ENCODE results near the gene SLC22A12.
"Not testable (repeated sequence)": the region's sequence is repeated elsewhere in the genome, so short reads cannot be mapped to it uniquely, and the experiment has no call there.

Gene SLC22A12

GRCh38 chr11:64594159-64594939 lies 3.3 kb downstream of the SLC22A12 start:
- no peaks in the 10 kb centered on the region for H3K36me3 ChIP-seq (ENCODE audit: control insufficient read depth, insufficient read depth, low read length)
- no peaks in the 10 kb centered on the region for H3K4me1 ChIP-seq (ENCODE audit: control insufficient read depth, insufficient read depth, low read length)
- H3K9me3 ChIP-seq (ENCODE audit: control insufficient read depth, low read length), result no peaks in the 10 kb centered on the region
- no peak overlapping the region for H3K4me3 ChIP-seq (ENCODE audit: low read length)
- no peaks in the 10 kb centered on the region for H3K27me3 ChIP-seq (ENCODE audit: control insufficient read depth, insufficient read depth, low read length)
- no peak overlapping the region for H3K9ac ChIP-seq (ENCODE audit: low read length)

DNA sequence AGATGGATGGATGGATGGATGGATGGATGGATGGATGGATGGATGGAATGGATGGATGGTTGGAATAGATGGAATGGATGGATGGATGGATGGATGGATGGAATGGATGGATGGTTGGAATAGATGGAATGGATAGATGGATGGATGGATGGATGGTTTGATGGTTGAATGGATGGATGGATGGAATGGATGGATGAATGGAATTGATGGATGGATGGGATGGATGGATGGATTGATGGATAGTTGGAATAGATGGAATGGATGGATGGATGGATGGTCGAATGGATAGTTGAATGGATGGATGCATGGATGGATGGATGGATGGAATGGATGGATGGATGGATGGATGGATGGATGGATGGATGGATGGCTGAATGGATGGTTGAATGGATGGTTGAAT lies 4.9 kb downstream of the SLC22A12 start:
- not testable (repeated sequence) for H3K9ac ChIP-seq (ENCODE audit: low read length); H3K9me3 ChIP-seq (ENCODE audit: control insufficient read depth, low read length); H3K4me1 ChIP-seq (ENCODE audit: control insufficient read depth, insufficient read depth, low read length); H3K36me3 ChIP-seq (ENCODE audit: control insufficient read depth, insufficient read depth, low read length); H3K4me3 ChIP-seq (ENCODE audit: low read length); H3K27me3 ChIP-seq (ENCODE audit: control insufficient read depth, insufficient read depth, low read length)

GRCh38 chr11:64597671-64598101 lies 6.7 kb downstream of the SLC22A12 start:
- H3K9ac ChIP-seq (ENCODE audit: low read length), result no peak overlapping the region

DNA sequence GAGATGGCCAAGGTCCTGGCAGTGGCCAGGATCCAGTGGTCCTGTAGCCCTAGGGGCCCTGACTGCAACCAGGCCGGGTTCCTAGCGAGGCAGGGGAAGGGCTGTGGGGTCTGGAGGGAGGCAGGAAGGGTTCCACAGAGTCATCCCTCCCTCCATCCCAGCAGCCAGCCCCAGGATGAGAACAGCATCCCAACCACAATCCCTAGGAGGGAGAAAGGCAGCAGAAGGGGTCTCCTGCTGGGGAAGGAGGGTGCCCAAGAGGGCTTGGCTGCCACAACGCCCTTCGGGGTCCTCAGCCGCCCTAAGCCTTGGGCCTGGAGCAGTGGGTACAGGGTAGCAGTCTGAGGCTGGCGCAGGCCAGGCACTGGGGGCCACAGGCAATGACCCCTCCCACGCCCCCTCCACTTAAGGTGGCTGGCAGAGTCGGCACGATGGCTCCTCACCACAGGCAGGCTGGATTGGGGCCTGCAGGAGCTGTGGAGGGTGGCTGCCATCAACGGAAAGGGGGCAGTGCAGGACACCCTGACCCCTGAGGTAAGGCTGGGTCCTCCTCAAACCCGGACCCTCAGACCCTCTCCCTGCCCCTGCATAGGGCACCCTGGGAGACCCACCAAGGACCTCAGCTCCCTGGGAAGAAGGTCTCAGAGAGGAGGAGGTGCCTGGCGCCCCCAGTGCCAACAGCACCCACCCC lies 7.2 kb downstream of the SLC22A12 start:
- Histone ChIP-seq H3K4me1 (ENCODE audit: control insufficient read depth, insufficient read depth, low read length) (no peaks in the 10 kb centered on the region), H3K36me3 (ENCODE audit: control insufficient read depth, insufficient read depth, low read length) (no peaks in the 10 kb centered on the region), H3K4me3 (ENCODE audit: low read length) (no peak overlapping the region), H3K27me3 (ENCODE audit: control insufficient read depth, insufficient read depth, low read length) (no peaks in the 10 kb centered on the region), H3K9me3 (ENCODE audit: control insufficient read depth, low read length) (no peaks in the 10 kb centered on the region), H3K9ac (ENCODE audit: low read length) (no peak overlapping the region)

More at GRCh38 chr11:64597671-64598101, 6.7 kb downstream of the SLC22A12 start:
- Histone ChIP-seq H3K36me3 (ENCODE audit: control insufficient read depth, insufficient read depth, low read length) (no peaks in the 10 kb centered on the region), H3K9me3 (ENCODE audit: control insufficient read depth, low read length) (no peaks in the 10 kb centered on the region), H3K4me3 (ENCODE audit: low read length) (no peak overlapping the region), H3K4me1 (ENCODE audit: control insufficient read depth, insufficient read depth, low read length) (no peaks in the 10 kb centered on the region), H3K27me3 (ENCODE audit: control insufficient read depth, insufficient read depth, low read length) (no peaks in the 10 kb centered on the region)

DNA sequence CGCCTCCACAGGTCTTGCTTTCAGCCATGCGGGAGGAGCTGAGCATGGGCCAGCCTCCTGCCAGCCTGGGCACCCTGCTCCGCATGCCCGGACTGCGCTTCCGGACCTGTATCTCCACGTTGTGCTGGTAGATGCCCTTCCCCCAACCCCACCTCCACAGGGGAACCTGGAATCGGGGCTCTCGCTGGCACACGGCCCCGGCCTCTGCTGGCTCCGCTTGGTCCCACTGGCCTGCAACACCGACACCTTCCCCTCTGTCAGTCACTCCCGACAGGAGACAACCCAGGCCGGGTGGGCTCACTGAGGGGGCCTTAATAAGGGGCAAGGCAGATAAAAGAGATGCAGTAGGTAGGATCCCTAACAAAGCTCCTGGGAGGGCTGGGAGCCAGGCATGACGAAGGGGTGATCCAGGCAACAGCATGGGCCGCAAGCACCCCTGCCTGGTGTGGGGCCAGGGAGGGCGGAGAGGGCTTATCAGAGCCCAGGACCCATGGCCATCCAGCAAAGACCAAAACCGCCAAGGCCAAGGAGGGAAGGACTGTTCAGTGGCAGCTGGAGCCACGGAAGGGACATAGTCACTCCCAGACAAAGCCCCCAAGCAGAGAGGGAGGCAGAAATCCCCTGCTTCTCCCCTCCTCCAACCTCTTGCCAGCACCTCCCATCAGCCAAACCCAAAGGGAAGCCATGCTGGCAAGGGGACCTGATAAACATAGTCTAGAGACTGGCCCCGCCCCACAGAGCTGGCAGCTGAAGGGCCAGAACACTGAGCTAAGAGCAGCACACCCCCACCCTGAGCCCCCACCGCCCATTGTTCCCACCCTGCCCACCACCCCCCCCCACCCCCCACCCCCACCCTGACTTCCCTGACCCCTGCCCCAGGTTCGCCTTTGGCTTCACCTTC lies 8.0 kb downstream of the SLC22A12 start:
- Histone ChIP-seq H3K36me3 (ENCODE audit: control insufficient read depth, insufficient read depth, low read length) (no peaks in the 10 kb centered on the region), H3K27me3 (ENCODE audit: control insufficient read depth, insufficient read depth, low read length) (no peaks in the 10 kb centered on the region), H3K9me3 (ENCODE audit: control insufficient read depth, low read length) (no peaks in the 10 kb centered on the region), H3K4me1 (ENCODE audit: control insufficient read depth, insufficient read depth, low read length) (no peaks in the 10 kb centered on the region), H3K9ac (ENCODE audit: low read length) (no peak overlapping the region), H3K4me3 (ENCODE audit: low read length) (no peak overlapping the region)

DNA sequence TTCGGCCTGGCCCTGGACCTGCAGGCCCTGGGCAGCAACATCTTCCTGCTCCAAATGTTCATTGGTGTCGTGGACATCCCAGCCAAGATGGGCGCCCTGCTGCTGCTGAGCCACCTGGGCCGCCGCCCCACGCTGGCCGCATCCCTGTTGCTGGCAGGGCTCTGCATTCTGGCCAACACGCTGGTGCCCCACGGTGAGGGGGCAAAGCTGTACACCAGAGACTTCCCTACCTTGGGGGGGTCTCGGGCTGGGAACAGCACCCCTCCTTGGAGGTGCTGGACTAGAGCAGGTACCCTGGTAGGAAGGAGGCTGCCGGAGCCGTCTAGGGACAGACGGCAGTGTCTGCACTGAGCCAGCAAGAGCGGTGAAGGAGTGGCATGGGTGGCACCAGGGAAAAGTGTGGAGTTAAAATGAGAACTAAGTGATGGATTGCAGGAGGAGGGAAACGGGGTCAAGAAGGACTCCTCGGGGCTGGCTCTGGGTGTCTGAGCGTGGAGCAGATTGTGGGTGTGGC lies 8.7 kb downstream of the SLC22A12 start:
- Histone ChIP-seq H3K4me1 (ENCODE audit: control insufficient read depth, insufficient read depth, low read length) (no peaks in the 10 kb centered on the region), H3K9me3 (ENCODE audit: control insufficient read depth, low read length) (no peaks in the 10 kb centered on the region), H3K27me3 (ENCODE audit: control insufficient read depth, insufficient read depth, low read length) (no peaks in the 10 kb centered on the region), H3K4me3 (ENCODE audit: low read length) (no peak overlapping the region), H3K36me3 (ENCODE audit: control insufficient read depth, insufficient read depth, low read length) (no peaks in the 10 kb centered on the region), H3K9ac (ENCODE audit: low read length) (no peak overlapping the region)

- no peaks in the 10 kb centered on the region for H3K36me3 ChIP-seq (ENCODE audit: control insufficient read depth, insufficient read depth, low read length)
- no peaks in the 10 kb centered on the region for H3K27me3 ChIP-seq (ENCODE audit: control insufficient read depth, insufficient read depth, low read length)
- H3K9me3 ChIP-seq (ENCODE audit: control insufficient read depth, low read length), result no peaks in the 10 kb centered on the region
- no peaks in the 10 kb centered on the region for H3K4me1 ChIP-seq (ENCODE audit: control insufficient read depth, insufficient read depth, low read length)
- no peak overlapping the region for H3K4me3 ChIP-seq (ENCODE audit: low read length)
- no peak overlapping the region for H3K9ac ChIP-seq (ENCODE audit: low read length)
Observed at GRCh38 chr11:64600281-64600992, 9.4 kb downstream of the SLC22A12 start.

DNA sequence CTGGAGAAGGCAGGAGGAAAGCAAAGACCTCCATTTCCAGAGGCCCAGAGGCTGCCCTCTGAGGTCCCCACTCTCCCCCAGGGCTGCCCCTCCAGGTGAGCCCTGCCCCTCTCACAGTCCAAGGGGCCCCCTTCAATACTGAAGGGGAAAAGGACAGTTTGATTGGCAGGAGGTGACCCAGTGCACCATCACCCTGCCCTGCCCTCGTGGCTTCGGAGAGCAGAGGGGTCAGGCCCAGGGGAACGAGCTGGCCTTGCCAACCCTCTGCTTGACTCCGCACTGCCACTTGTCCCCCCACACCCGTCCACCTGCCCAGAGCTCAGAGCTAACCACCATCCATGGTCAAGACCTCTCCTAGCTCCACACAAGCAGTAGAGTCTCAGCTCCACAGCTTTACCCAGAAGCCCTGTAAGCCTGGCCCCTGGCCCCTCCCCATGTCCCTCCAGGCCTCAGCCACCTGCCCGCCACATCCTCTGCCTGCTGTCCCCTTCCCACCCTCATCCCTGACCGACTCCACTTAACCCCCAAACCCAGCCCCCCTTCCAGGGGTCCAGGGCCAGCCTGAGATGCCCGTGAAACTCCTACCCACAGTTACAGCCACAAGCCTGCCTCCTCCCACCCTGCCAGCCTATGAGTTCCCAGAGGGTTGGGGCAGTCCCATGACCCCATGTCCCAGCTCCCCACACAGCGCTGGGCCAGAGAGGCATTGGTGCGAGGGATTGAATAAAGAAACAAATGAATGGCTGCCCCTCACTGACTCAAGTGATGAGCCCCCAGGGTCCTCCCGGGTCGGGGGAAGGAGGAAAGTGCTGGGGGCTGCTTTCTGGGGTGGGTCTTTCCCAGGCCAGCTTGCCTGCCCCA lies 10.8 kb downstream of the SLC22A12 start:
- Histone ChIP-seq H3K9me3 (ENCODE audit: control insufficient read depth, low read length) (no peaks in the 10 kb centered on the region), H3K36me3 (ENCODE audit: control insufficient read depth, insufficient read depth, low read length) (no peaks in the 10 kb centered on the region), H3K9ac (ENCODE audit: low read length) (no peak overlapping the region), H3K4me3 (ENCODE audit: low read length) (no peak overlapping the region), H3K27me3 (ENCODE audit: control insufficient read depth, insufficient read depth, low read length) (no peaks in the 10 kb centered on the region), H3K4me1 (ENCODE audit: control insufficient read depth, insufficient read depth, low read length) (no peaks in the 10 kb centered on the region)

GRCh38 chr11:64602466-64603070 lies 11.5 kb downstream of the SLC22A12 start:
- peaks cover 2% of the 10 kb centered on the region for H3K27me3 ChIP-seq (ENCODE audit: control insufficient read depth, insufficient read depth, low read length)
- H3K36me3 ChIP-seq (ENCODE audit: control insufficient read depth, insufficient read depth, low read length), result no peaks in the 10 kb centered on the region
- no peak overlapping the region for H3K9ac ChIP-seq (ENCODE audit: low read length)
- no peak overlapping the region for H3K4me3 ChIP-seq (ENCODE audit: low read length)
- no peaks in the 10 kb centered on the region for H3K4me1 ChIP-seq (ENCODE audit: control insufficient read depth, insufficient read depth, low read length)
- no peaks in the 10 kb centered on the region for H3K9me3 ChIP-seq (ENCODE audit: control insufficient read depth, low read length)

DNA sequence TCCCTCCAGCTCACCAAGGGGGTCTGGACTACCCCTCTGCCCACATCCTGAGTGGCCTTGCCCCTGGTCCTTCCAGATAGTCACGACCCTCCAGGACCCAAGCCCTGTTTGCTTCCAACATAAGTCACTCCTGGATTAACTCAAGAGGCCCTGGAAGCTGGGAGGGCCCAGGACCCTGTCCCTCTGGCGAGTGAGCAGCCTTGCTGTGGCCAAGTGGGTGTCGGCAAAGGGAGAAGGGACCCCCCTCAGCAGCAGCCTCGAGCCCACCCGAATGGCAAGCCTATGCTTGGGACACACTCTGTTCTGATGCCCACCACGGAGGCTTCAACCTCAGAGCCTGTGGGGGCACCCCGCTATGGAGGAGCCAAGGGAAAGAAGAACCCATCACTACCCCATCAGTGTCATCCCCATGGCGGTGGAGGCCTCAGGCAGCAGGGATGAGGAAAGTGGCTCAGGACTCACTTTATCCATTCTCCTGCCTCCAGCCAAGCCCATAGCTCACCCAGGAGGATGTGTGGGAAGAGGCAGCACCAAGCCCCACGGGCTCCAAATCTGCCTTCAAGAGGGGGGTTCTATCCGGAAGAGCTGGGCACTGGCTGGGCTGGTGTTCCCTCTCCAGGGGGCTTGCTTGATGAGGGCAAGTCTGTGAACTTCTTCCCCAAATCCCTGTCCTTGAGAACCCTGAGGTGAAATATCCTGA lies 12.5 kb downstream of the SLC22A12 start:
- Histone ChIP-seq H3K36me3 (ENCODE audit: control insufficient read depth, insufficient read depth, low read length) (no peaks in the 10 kb centered on the region), H3K9me3 (ENCODE audit: control insufficient read depth, low read length) (no peaks in the 10 kb centered on the region), H3K4me1 (ENCODE audit: control insufficient read depth, insufficient read depth, low read length) (no peaks in the 10 kb centered on the region), H3K27me3 (ENCODE audit: control insufficient read depth, insufficient read depth, low read length) (peaks cover 9% of the 10 kb centered on the region), H3K9ac (ENCODE audit: low read length) (no peak overlapping the region), H3K4me3 (ENCODE audit: low read length) (no peak overlapping the region)

Data from mucosa of stomach (tissue), 1 donor.